GM21576 (cell line): Measurements from ENCODE around the gene TNFRSF21.

Experiments
- ATAC-seq: cut with Tn5 transposase; IDR thresholded peaks from one replicate; pipeline ENCODE4 v1.9.1; 2021; ENCODE audit warnings: mild to moderate bottlenecking, moderate library complexity; ENCODE audit not compliant: unreplicated experiment

TNFRSF21 gene

GRCh38 chr6:47254051-47254450 is 55.7 kb downstream of the TNFRSF21 start:
- no peak for ATAC-seq

GRCh38 chr6:47253136-47253535 is 56.6 kb downstream of the TNFRSF21 start:
- no peak for ATAC-seq

GRCh38 chr6:47252633-47253032 is 57.1 kb downstream of the TNFRSF21 start:
- no peak for ATAC-seq

- no peak for ATAC-seq
These were observed 58.3 kb downstream of the TNFRSF21 start for GRCh38 chr6:47251396-47251795.

GRCh38 chr6:47250302-47250701 is 59.4 kb downstream of the TNFRSF21 start:
- ATAC-seq, result no peak

GRCh38 chr6:47248446-47248845 is 61.3 kb downstream of the TNFRSF21 start:
- no peak for ATAC-seq

- ATAC-seq, result peak; percentile 54
These were observed 62.4 kb downstream of the TNFRSF21 start for GRCh38 chr6:47247227-47247797.

- no peak for ATAC-seq
These were observed 63.2 kb downstream of the TNFRSF21 start for GRCh38 chr6:47246551-47246950.

GRCh38 chr6:47245745-47246371 is 63.8 kb downstream of the TNFRSF21 start:
- ATAC-seq, result no peak

GRCh38 chr6:47242483-47243386 is 67.0 kb downstream of the TNFRSF21 start:
- peak; percentile 93 for ATAC-seq

- no peak for ATAC-seq
These were observed 67.8 kb downstream of the TNFRSF21 start for GRCh38 chr6:47241742-47242482.

GRCh38 chr6:47240277-47240890 is 69.3 kb downstream of the TNFRSF21 start:
- ATAC-seq, result no peak

GRCh38 chr6:47239546-47239945 is 70.2 kb downstream of the TNFRSF21 start:
- no peak for ATAC-seq

GRCh38 chr6:47238456-47238995 is 71.2 kb downstream of the TNFRSF21 start:
- no peak for ATAC-seq

GRCh38 chr6:47237196-47237595 is 72.5 kb downstream of the TNFRSF21 start:
- ATAC-seq, result no peak

GRCh38 chr6:47235964-47236760 is 73.5 kb downstream of the TNFRSF21 start:
- peak; percentile 66 for ATAC-seq

GRCh38 chr6:47235421-47235820 is 74.3 kb downstream of the TNFRSF21 start:
- ATAC-seq, result no peak

GRCh38 chr6:47234266-47234933 is 75.3 kb downstream of the TNFRSF21 start:
- no peak for ATAC-seq

GRCh38 chr6:47231151-47231550 is 78.6 kb downstream of the TNFRSF21 start:
- ATAC-seq, result no peak
